Breast epithelium (tissue), 3 donors: ENCODE measurements around the gene SPON1.

Source experiments
- CTCF ChIP-seq, 3 donors: fragments of 450-650 bp; IDR thresholded peaks; one replicate each; pipeline ENCODE4 v1.5.1; 2016 to 2017; ENCODE audit warnings: antibody characterized with exemption in 3 of 3, mild to moderate bottlenecking in 3 of 3, moderate library complexity in 3 of 3
- POLR2A ChIP-seq: fragments of 450-650 bp; IDR thresholded peaks from one replicate; pipeline ENCODE4 v1.6.1; 2016; ENCODE audit warnings: antibody characterized with exemption, mild to moderate bottlenecking, moderate library complexity
- POLR2AphosphoS5 ChIP-seq, 3 donors: sonication (generic); formaldehyde crosslinking; IDR thresholded peaks; one replicate each; pipeline ENCODE4 v1.6.1; 2017; ENCODE audit warnings: antibody characterized with exemption in 3 of 3

- TF ChIP-seq CTCF (IDR thresholded peaks at IDR 0.05): no peak
- no peak for TF ChIP-seq POLR2AphosphoS5 (IDR thresholded peaks at IDR 0.05)
- no peak for TF ChIP-seq POLR2A
Measured at GRCh38 chr11:14186046-14186775, 223.7 kb downstream of the SPON1 start.
